ENCODE results near the gene ABLIM2. TPM values are rescaled to one million over a fixed set of nuclear protein-coding genes. Genes with fewer than 3 reads are reported as not detected.

ABLIM2 gene
- total RNA-seq, 3 donors from 2014 or later (not counting 1 experiment from before 2014, with no cell fraction given) = 0.71 to 2.8 (median 1.3) TPM

GRCh38 chr4:8163026-8163425 lies 4.4 kb upstream of the ABLIM2 start:
- ATAC-seq = no peak
- no peak overlapping the region for H3K4me3 Mint-ChIP-seq

GRCh38 chr4:8162625-8163024 lies 4.0 kb upstream of the ABLIM2 start:
- DNase-seq (no peak), ATAC-seq (no peak)
- Histone ChIP-seq H3K36me3 (ENCODE audit: control insufficient read depth, insufficient read depth, low read length) (no peaks in the 10 kb centered on the region), H3K27ac (ENCODE audit: low read length) (no peak overlapping the region), H3K4me3 (ENCODE audit: low read length) (no peak overlapping the region), H3K27me3 (ENCODE audit: control insufficient read depth, insufficient read depth, low read length) (peaks cover 3% of the 10 kb centered on the region), H3K4me1 (ENCODE audit: control insufficient read depth, insufficient read depth, low read length) (peaks cover 20% of the 10 kb centered on the region), H3K9me3 (ENCODE audit: control insufficient read depth, insufficient read depth, low read length) (no peaks in the 10 kb centered on the region)
- peaks cover 0 to 3% of the 10 kb centered on the region in 2 donors for H3K9me3 Mint-ChIP-seq
- H3K4me1 Mint-ChIP-seq = peaks cover 15% of the 10 kb centered on the region in 2 donors
- intact Hi-C loops (cut with micrococcal nuclease) = no loop called here
- H3K36me3 Mint-ChIP-seq = no peaks in the 10 kb centered on the region
- peaks cover 0 to 6% of the 10 kb centered on the region in 2 donors for H3K27me3 Mint-ChIP-seq (ENCODE audit: low read depth in 2 of 2)
- 73% methylated on average over 8 of the region's 8 CpGs for WGBS (ENCODE audit: insufficient coverage)
- no peak for TF ChIP-seq CTCF (IDR thresholded peaks at IDR 0.05)
- H3K27ac Mint-ChIP-seq = no peak overlapping the region
- no peak overlapping the region for H3K4me3 Mint-ChIP-seq

More at GRCh38 chr4:8163026-8163425, 4.4 kb upstream of the ABLIM2 start:
- H3K4me1 ChIP-seq (ENCODE audit: control insufficient read depth, insufficient read depth, low read length) = peaks cover 16% of the 10 kb centered on the region
- WGBS (ENCODE audit: insufficient coverage) = 80% methylated on average over 7 of the region's 7 CpGs
- no peaks in the 10 kb centered on the region for H3K36me3 Mint-ChIP-seq
- H3K9me3 ChIP-seq (ENCODE audit: control insufficient read depth, insufficient read depth, low read length) = no peaks in the 10 kb centered on the region
- no peak for DNase-seq
- peaks cover 14 to 15% of the 10 kb centered on the region in 2 donors for H3K4me1 Mint-ChIP-seq
- intact Hi-C loops (cut with micrococcal nuclease) = no loop called here
- peaks cover 0 to 6% of the 10 kb centered on the region in 2 donors for H3K27me3 Mint-ChIP-seq (ENCODE audit: low read depth in 2 of 2)
- no peak for TF ChIP-seq CTCF (IDR thresholded peaks at IDR 0.05)
- no peaks in the 10 kb centered on the region for H3K36me3 ChIP-seq (ENCODE audit: control insufficient read depth, insufficient read depth, low read length)
- H3K27me3 ChIP-seq (ENCODE audit: control insufficient read depth, insufficient read depth, low read length) = no peaks in the 10 kb centered on the region
- peaks cover 0 to 3% of the 10 kb centered on the region in 2 donors for H3K9me3 Mint-ChIP-seq
- no peak overlapping the region for H3K27ac ChIP-seq (ENCODE audit: low read length)
- H3K27ac Mint-ChIP-seq = no peak overlapping the region
- no peak overlapping the region for H3K4me3 ChIP-seq (ENCODE audit: low read length)

- DNase-seq = no peak
- peaks cover 15 to 19% of the 10 kb centered on the region in 2 donors for H3K4me1 Mint-ChIP-seq
- peaks cover 0 to 8% of the 10 kb centered on the region in 2 donors for H3K27me3 Mint-ChIP-seq (ENCODE audit: low read depth in 2 of 2)
- no peaks in the 10 kb centered on the region for H3K36me3 Mint-ChIP-seq
- no peak for TF ChIP-seq CTCF (IDR thresholded peaks at IDR 0.05)
- peak overlapping the region; percentile 53 for H3K4me3 Mint-ChIP-seq
- intact Hi-C loops (cut with micrococcal nuclease) = no loop called here
- no peaks in the 10 kb centered on the region for H3K9me3 Mint-ChIP-seq
- Histone ChIP-seq H3K27me3 (ENCODE audit: control insufficient read depth, insufficient read depth, low read length) (peaks cover 12% of the 10 kb centered on the region), H3K27ac (ENCODE audit: low read length) (no peak overlapping the region), H3K9me3 (ENCODE audit: control insufficient read depth, insufficient read depth, low read length) (no peaks in the 10 kb centered on the region), H3K4me3 (ENCODE audit: low read length) (no peak overlapping the region), H3K4me1 (ENCODE audit: control insufficient read depth, insufficient read depth, low read length) (peaks cover 24% of the 10 kb centered on the region), H3K36me3 (ENCODE audit: control insufficient read depth, insufficient read depth, low read length) (no peaks in the 10 kb centered on the region)
- ATAC-seq = no peak
- H3K27ac Mint-ChIP-seq = no peak overlapping the region
- WGBS (ENCODE audit: insufficient coverage) = 79% methylated on average over 3 of the region's 3 CpGs
These were observed 2.0 kb upstream of the ABLIM2 start for GRCh38 chr4:8160572-8160971.

GRCh38 chr4:8160233-8160560 lies 1.6 kb upstream of the ABLIM2 start:
- intact Hi-C loops (cut with micrococcal nuclease) = no loop called here
- H3K4me1 ChIP-seq (ENCODE audit: control insufficient read depth, insufficient read depth, low read length) = peaks cover 24% of the 10 kb centered on the region
- no peaks in the 10 kb centered on the region for H3K9me3 ChIP-seq (ENCODE audit: control insufficient read depth, insufficient read depth, low read length)
- no peak overlapping the region for H3K27ac ChIP-seq (ENCODE audit: low read length)
- Mint-ChIP-seq H3K4me1 (peaks cover 15 to 19% of the 10 kb centered on the region in 2 donors), H3K9me3 (no peaks in the 10 kb centered on the region), H3K36me3 (no peaks in the 10 kb centered on the region), H3K27me3 (ENCODE audit: low read depth in 2 of 2) (peaks cover 0 to 11% of the 10 kb centered on the region in 2 donors), H3K4me3 (no peak overlapping the region), H3K27ac (no peak overlapping the region)
- H3K36me3 ChIP-seq (ENCODE audit: control insufficient read depth, insufficient read depth, low read length) = no peaks in the 10 kb centered on the region
- no peak for TF ChIP-seq CTCF (IDR thresholded peaks at IDR 0.05)
- peaks cover 12% of the 10 kb centered on the region for H3K27me3 ChIP-seq (ENCODE audit: control insufficient read depth, insufficient read depth, low read length)
- ATAC-seq (no peak), DNase-seq (no peak)
- no peak overlapping the region for H3K4me3 ChIP-seq (ENCODE audit: low read length)
- WGBS (ENCODE audit: insufficient coverage) = 92% methylated on average over 4 of the region's 4 CpGs
